NB4 (cell line): ENCODE results near the gene CACNA1D.

Source experiments
- CTCF ChIP-seq: IDR thresholded peaks from one replicate; pipeline ENCODE4 v1.5.1; 2012; ENCODE audit warnings: low read depth, low read length
- MAX ChIP-seq: IDR thresholded peaks from 2 replicates; pipeline ENCODE4 v1.6.1; 2011; ENCODE audit warnings: low read depth, low read length
- MYC ChIP-seq: IDR thresholded peaks from 2 replicates; pipeline ENCODE4 v1.6.1; 2011; ENCODE audit warnings: low read depth, low read length
- POLR2A ChIP-seq: IDR thresholded peaks from 2 replicates; pipeline ENCODE4 v1.6.1; 2011; ENCODE audit warnings: mild to moderate bottlenecking; ENCODE audit not compliant: insufficient read length; ENCODE audit errors: extremely low read depth

GRCh38 chr3:53645754-53646153, 151.3 kb downstream of the CACNA1D start:
- TF ChIP-seq CTCF, result no peak
- no peak for TF ChIP-seq POLR2A
- TF ChIP-seq MAX, result no peak
- no peak for TF ChIP-seq MYC
